Measurements from ENCODE around the gene TUBA8.

TUBA8 gene

DNA sequence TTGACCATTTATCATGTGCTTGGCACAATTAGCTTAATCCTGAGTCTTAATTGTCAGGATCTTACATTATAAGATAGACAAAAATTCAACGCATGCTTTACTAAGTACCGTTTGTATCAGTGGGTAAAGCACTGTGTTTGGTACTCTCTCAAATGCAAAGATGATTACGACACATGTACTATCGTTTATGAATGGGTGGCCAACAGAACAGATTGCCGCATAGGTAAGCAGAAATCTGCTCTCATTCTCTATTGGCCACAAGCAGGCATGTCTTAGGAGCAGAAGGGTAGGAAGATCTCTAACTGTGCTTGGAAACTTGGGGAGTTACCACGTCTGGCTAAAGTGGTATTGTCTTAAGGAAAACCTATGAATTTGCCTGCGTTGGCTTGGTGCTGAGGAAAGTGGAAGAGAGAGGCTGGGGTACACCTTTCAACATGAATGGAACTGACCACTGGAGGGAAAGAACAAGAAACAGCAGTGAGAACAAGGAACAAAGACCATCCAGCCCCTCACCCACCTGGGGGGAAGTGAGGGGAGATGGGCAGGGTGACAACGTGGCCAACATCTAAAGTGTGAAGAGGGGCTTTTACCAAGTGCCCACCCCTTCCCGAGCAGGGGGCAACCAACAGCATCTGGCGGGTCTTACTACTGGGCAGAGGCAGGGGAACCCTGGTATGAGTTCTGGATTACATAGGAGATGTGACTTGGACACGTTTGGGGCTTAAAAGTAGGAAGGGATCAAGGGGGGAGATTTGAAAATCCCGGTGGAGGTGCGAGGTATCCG, 1.0 kb upstream of the TUBA8 start:
- TF ChIP-seq, protein P1, sequence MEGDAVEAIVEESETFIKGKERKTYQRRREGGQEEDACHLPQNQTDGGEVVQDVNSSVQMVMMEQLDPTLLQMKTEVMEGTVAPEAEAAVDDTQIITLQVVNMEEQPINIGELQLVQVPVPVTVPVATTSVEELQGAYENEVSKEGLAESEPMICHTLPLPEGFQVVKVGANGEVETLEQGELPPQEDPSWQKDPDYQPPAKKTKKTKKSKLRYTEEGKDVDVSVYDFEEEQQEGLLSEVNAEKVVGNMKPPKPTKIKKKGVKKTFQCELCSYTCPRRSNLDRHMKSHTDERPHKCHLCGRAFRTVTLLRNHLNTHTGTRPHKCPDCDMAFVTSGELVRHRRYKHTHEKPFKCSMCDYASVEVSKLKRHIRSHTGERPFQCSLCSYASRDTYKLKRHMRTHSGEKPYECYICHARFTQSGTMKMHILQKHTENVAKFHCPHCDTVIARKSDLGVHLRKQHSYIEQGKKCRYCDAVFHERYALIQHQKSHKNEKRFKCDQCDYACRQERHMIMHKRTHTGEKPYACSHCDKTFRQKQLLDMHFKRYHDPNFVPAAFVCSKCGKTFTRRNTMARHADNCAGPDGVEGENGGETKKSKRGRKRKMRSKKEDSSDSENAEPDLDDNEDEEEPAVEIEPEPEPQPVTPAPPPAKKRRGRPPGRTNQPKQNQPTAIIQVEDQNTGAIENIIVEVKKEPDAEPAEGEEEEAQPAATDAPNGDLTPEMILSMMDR (IDR thresholded peaks at IDR 0.05; ENCODE audit: insufficient read depth, missing control alignments) = no peak
- no peak for DNase-seq (ENCODE audit: insufficient read length, low spot score)
- FAIRE-seq = no peak

DNA sequence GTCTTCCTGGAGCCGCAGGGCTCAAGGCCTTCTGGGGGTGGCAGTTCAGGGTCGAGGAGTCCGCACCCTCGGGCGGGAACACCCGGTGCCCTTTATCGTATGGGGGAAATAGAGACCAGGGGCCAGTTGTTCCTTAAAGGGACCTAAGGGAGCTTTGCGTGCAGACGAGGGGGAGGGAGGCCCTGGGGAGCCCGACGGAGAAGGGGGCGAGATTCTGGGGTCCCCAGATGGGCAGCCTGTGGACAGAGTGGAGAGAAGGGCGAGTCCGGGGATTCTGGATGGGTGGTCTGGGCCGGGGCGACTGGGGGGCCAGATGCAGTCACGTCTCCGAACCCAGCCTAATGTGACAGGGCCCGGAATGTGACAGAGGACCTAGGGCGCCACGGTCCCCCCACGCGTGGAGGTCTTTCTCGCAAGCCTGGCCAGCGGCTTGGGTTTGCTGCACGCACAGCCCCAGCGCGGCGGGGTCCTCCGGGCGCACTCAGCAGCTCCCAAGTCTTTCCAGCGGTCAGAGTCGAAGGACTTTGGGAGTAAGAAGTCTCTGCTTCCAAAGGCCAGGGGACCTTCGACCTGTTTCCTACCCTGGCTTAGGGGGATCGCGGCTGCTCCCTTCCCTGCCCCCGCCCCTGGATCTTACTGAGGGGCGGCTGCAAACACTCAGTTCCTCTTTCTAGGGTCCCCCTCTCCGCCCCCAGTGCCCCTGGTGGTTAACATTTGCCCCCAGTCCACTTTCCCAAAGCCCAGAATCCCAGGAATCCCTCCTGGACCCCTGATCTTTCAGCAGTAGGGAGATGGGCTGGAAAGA, 547 bp downstream of the TUBA8 start:
- FAIRE-seq (no peak), DNase-seq (ENCODE audit: insufficient read length, low spot score) (no peak)
- TF ChIP-seq, protein P1 (IDR thresholded peaks at IDR 0.05; ENCODE audit: insufficient read depth, missing control alignments) = no peak

DNA sequence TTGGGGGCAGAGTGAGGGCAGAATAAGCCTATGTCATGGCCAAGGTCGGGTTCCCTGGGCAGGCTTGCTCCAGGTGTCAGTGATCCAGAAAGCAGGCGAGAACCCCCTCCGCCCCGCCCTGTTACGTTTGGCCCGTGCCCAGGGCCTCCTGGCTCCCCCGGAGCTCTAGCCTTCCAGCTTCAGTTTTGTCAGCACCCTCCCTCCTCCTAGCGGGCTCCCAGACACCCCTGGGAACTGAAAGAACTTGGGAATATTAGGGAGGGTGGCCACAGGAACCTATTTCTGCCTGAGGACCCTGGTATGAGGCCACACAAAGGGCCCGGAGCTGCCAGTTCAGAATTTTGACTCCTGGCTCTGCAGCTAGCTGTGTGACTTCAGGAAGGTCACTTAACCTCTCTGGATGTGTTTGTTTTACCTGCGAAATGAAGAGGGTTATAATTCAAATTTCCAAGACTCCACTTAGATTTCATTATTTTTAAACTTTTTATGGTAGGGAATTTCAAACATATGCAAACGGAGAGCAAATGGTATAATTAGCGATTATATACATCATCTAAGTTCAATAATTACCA, 1.2 kb downstream of the TUBA8 start:
- FAIRE-seq = no peak
- DNase-seq (ENCODE audit: insufficient read length, low spot score) = no peak
- TF ChIP-seq, protein P1 (IDR thresholded peaks at IDR 0.05; ENCODE audit: insufficient read depth, missing control alignments) = no peak

DNA sequence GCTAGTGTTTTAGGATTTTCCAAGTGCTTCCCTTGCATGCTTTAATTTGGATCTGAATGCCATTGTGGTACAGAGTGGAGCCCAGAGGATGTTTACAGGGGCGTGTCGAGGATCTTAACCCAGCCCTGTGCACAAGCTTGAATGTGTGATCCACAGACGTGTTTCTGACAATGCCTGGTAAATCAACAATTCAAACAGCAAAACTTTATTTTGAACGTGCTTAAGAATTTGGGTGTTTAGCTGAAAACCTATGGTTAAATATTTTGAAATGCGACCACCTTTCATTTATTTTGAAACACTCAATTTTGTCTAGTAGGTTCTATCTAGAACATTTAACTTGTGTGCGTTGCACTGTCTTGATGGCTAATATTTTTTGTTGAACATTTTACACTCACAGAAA, 1.8 kb downstream of the TUBA8 start:
- DNase-seq (ENCODE audit: insufficient read length, low spot score) (no peak), FAIRE-seq (no peak)
- TF ChIP-seq, protein P1 (IDR thresholded peaks at IDR 0.05; ENCODE audit: insufficient read depth, missing control alignments) = no peak

DNA sequence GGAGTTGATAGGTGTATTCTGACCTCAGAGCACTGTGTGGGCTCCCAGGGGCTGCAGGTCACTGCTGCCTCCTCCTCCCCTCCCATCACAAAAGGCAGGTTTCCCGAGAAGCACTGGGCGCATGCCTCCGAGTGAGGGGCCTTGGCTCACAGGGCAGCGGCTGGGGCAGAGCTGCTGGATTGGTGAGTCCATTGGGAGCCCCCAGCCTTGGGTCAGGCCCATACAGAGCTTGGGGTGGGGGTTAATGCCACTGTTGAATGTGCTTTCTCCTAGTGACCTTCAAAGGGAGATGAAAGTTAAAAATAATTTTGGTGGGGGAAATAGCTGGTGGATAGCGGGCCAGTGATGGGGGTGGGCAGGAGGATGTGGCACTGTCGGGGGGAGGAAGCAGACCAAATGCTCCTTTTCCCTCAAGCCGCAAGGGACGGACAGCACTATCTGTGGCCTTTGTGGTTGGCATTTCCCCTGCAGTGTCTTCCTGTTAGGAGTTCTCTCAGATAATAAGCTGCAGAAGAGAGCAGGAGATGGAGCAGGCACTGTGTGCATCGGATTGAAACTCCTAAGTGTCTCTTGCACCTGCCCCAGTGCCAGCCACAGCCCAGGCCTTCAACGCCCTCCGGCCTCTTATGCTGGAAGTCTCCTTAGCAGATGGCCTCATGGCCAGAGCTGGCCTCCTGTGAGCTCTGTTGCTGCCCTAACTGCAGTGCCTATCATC, 3.2 kb downstream of the TUBA8 start:
- DNase-seq (ENCODE audit: insufficient read length, low spot score) (no peak), FAIRE-seq (no peak)
- TF ChIP-seq, protein P1 (IDR thresholded peaks at IDR 0.05; ENCODE audit: insufficient read depth, missing control alignments) = no peak

DNA sequence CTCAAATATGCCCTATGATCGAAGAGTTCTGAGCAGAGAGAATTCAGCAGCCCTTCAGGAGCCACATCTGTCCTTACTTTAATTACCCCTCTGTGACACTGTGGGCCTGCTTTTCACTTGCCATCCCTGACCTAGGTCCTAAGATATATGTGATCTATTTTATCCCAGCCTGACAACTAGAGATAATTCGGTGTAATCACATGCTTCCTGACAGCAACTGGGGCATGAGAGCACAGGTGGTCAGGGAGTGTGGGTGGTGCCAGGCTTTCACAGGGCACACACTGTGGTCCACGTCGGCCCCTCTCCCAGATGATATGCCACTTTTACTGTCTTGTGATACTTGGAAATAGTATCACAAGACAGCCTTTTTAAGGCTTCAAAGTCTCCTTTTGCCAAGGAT, 3.9 kb downstream of the TUBA8 start:
- DNase-seq (ENCODE audit: insufficient read length, low spot score) (no peak), FAIRE-seq (no peak)

More for the DNA sequence above, 3.9 kb downstream of the TUBA8 start:
- TF ChIP-seq, protein P1 (IDR thresholded peaks at IDR 0.05; ENCODE audit: insufficient read depth, missing control alignments) = no peak
